Measurements from ENCODE around the gene TMEM132A.

Gene TMEM132A

GRCh38 chr11:60924110-60924905 is at the start of gene TMEM132A:
TMEM132A (plus strand) TSS chr11:60924460; CDS start chr11:60924634, 174 bp downstream.
- DNase-seq = no peak

DNA sequence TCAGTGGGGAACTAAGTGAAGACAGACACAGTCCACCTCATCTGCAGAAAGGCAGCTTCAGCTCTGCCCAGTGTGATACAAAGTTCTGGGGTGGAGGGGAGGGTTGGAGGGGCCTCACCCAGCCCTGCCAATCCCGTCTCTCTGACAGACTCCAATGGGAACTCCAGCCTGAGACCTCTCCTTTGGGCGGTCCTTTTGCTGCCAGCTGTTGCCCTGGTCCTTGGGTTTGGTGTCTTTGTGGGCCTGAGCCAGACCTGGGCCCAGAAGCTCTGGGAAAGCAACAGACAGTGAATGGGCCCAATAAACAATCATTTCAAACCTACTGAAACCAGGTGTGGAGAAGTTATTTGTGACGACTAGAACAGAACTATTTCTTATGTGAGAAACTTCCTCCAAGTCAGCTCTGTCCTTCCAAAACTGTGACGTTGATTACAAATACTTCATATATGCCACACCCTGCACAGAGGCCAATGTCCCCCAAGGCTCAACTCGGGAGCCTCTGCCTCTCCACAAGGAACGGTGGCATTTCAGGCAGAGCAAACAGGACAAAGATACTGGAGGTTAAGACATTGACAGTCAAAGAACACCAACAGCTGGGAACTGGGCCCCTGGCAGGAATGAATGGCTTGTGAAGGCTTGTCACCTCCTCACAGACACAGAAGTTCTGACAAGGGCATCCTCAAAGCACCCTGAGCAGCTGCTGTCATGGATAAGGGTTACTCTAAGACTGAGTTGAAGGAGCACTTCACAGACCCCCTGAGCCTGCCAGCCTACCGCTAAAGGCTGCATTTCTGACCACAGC is 48.7 kb upstream of the TMEM132A start:
- DNase-seq = no peak

DNA sequence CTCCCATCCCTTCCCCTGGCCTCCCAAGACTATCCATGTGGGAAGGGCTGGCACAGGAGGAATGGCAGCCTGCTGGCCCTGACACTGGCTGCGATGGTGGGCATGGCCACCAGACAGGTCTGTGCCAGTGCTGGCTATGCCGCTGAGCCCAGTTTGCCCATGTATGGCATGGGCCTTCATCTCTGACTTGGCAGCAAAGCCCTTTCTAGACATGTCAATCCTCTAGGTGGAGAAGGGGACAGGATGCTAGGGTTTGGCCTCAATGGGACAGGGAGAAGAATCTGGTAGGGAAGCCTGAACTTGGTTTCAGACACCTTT is 48.1 kb upstream of the TMEM132A start:
- DNase-seq = no peak

DNA sequence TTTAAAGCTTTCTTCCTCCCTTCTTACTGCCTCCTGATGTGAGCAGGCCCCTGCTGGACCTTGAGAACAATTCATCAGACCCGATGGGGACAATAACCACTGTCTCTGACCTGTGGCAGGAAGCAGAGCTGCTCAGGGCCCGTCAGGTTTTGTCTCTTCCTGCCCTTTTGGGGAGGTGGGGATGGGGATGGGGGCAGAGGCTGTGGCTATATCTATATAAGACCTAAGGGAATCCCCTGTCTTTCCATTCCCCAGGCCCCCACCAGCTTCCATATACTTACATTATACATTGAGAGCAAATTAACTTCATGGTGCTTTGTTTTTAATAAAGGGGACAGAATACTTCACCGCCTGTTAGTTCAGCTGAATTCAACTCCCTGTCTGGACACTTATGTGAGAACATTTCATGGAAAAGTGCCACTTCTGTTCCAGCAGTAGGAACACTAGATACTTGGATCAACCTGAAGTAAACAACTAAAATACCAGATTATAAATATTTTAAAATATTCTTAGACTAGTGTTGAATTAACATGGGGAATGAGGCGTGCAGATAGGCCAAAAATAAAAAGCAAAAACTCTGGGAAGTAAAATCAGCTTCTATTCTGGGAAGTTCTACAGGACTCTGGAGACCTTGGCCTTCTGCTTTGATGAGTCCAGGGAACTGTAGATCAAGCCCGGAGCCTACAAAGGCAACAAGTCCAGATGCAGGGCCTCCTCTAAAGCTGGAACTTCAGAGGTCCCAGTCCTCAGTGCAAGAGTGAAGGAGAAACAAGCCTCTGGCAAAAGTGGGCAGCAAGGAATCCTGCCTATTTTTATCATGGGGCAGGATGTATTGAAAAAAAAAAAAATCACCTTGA is 45.8 kb upstream of the TMEM132A start:
- no peak for DNase-seq

DNA sequence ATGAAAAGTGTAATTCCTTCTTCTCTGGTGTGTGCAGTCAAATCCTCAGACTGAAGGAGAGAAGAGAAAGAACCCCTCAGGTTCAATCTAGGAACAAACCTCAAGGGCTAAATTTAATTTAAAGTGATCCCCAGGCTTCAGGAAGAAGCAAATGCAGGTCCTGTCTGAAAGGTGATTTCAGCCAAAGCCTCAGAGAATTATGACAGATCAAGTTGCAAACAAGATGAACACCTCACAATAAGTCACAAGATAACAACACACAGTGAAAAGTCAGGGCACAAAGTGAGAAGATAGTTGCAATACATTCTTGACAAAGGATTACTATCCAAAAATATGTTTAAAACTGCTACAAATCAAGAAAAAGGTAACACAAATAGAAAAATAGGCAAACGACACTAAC is 45.2 kb upstream of the TMEM132A start:
- no peak for DNase-seq

GRCh38 chr11:60879971-60880588 is 44.2 kb upstream of the TMEM132A start:
- DNase-seq = no peak

DNA sequence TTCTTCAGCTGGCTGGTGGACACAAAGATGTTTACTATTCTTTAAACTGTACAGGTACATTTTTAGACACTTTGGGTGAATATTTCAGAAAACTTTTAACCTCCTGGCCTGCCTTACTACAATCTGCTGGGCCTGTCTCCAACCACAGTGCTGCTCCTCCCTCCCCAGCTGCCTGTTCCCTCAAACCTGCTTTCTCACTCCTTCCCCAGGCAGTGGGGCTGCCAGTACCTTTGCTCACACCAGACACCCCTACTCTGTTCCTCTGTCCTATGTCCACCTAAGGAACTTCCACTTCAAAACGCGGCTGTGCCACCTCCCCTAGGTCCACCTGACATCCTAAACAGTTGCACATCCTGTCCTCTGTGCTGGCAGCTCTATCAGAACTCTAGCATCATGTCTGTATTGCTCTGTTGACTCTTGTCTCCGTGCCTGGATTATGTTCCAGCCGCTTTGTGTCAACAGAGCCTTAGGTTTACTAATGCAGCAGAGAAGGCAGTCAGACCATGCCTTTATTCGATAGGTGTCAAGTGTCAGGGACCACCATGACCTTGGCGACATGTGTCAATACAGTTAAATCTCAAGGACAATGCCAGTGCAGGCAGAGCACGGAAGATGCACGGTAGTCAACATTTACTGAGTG is 43.5 kb upstream of the TMEM132A start:
- no peak for DNase-seq

DNA sequence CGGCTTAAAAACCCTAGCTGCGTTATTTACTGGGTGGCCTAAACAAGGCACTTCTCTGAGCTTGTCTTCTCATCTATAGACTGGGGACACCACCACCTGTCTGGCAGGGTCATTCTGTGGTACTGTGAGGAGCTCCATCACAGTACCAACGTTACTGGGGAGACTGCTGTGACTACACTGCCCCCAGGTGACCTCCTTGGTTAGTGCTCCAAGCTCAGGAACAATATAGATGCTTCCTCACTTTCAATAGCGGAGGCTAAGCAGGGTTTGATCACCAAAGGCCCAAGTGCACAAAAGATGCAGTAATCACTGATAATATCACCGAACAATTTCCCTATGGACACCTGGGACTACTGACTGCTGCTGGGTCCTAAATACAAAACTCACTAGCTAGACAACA is 36.7 kb upstream of the TMEM132A start:
- DNase-seq = no peak

DNA sequence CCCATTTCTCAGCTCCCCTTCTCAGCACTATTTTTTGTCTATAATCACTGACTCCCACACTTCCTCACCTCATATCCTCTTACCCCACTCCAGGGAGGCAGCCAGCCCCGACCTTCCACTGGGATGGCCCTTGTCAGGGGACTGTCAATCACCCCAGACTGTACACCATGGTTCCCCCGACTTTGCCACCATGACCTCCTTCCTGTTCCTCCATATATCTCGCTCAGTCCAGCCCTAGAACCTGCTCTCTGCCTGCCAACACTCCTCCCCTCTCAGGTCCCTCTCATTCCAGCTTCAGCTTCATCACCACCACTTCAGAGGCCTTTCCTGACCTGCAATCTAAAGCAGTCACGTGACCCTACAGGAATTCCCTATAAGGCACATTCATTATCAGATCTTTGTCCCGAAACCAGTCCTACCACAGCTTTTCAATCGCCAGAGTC is 34.4 kb upstream of the TMEM132A start:
- no peak for DNase-seq

GRCh38 chr11:60890696-60891095 is 33.6 kb upstream of the TMEM132A start:
- DNase-seq = no peak

GRCh38 chr11:60891103-60891741 is 33.0 kb upstream of the TMEM132A start:
- DNase-seq = no peak

DNA sequence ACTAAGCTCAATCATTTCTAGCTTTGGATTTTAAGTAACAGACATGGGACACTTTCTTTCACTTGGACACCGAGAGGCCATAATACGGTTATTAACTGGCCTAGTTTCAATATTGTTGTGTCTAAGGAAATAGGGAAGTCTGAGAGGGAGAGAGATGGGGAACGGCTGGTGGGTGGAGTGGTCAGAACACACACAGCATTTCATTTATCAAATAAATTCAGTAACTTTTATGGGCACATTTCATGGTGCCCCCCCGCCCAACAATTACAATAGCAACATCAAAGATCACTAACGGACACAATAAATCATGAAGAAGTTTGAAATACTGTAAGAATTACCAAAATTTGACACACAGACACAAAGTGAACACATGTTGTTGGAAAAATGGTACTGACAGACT is 28.6 kb upstream of the TMEM132A start:
- DNase-seq = no peak

DNA sequence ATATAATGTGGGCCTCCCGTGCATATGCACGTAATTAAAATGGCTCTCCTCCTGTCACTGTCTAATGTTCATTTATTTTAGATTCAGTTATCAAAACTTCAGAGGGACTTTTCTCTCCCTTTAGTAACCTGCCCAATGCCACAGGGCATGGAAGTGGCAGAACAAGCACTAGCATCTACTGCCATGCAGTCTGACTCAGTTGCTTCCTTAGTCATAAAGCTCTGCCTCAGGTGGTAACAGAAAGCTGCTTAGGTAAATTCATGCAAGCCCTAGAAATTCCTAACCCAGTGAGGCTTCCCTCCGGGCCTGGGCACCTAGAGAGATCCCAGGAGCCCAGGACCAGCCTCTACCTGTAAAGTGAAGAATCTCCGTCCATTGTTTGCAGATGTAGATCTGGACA is 26.8 kb upstream of the TMEM132A start:
- DNase-seq = no peak

DNA sequence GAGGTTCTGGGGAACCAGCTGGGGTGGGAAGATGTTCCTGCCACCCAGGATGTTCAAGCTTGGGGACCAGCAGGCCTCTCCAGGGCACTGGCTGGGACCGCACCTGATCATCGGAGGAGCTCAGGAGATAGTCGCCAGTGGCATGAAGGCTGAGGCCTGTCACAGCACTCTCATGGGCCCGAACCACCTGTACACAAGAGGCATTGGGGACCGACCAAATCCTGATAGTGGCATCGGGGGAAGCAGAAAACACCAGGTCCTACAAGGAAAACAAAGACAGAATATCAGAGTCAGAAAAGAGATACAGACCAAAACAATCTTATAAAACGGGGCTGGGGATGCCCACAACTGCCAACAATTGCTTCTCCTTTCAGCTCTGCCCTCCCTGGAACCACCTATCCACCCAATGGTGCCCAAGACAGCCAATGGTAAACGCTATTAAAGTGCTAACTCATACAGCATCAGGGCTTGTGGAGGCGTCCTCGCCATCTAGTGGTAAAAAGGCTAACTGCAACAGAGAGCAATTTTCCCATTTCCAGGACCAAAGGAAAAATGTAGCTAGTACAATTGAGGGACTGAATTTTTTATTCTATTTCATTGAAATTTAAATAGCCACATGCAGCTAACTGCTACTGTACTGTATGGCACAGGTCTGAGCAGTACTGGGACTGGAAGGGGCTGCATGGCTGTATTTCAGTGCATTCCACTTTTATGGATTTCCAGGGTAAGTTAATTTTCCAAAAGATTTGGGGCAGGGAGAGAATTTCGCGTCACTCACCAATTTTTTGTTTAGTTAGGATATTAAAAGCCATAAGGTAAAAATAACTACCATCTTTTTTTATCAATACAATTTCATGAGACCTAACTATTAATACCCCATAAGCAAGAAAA is 25.0 kb upstream of the TMEM132A start:
- DNase-seq = no peak

- no peak for DNase-seq
Observed at GRCh38 chr11:60899977-60900376, 24.3 kb upstream of the TMEM132A start.

DNA sequence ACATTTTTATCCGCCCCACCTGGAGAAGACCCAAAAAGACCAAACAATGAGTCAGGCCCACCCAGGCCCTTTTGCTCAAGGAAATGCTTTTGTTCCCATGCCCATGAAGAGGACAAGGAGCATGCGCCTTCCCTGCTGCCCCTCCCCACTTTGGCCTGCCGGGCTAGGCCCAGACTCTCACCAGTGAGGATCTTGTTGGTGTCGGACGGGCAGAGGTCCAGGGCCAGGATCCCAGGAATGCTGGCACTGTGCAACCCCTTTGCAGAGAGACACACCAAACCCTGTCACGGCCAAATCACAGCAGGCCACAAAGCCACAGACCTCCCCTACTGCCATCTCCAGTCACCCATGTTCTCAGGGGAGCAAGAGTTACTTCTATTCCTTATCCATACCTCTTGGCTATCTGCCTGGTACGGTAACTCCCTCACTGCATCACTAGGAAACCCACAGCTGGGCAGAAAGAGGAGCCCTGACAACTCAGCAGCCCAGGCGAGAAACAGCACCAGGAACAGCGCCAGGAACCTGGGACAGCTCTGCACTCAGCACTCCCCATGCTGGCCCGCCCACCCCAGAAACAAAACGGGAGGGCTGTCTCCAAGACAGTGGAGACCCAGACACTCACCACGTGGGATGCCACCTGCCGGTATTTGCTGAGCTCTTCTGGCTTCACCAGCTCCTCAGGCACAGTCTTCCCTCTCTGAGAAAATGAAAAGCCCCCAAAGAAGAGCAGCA is 23.4 kb upstream of the TMEM132A start:
- no peak for DNase-seq

- no peak for DNase-seq
Observed at GRCh38 chr11:60902625-60903024, 21.6 kb upstream of the TMEM132A start.

DNA sequence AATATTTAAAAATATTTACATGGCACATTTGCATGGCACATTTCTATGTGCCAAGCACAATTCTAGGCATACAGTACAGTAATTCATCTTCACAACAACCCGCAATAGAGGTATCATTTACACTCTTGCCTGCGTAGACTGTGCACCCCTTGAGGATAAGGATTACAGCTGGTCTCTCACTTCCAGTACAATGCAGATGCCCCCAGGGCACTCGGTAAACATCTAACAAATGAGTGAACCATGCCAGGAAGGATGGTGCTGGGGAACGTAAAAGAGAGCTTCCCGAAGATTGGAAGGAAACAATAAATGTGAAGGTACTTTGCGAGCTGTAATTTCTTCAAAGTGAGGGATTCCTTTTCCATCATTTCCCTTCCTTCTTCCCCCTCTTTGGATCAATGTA is 19.2 kb upstream of the TMEM132A start:
- DNase-seq = no peak

DNA sequence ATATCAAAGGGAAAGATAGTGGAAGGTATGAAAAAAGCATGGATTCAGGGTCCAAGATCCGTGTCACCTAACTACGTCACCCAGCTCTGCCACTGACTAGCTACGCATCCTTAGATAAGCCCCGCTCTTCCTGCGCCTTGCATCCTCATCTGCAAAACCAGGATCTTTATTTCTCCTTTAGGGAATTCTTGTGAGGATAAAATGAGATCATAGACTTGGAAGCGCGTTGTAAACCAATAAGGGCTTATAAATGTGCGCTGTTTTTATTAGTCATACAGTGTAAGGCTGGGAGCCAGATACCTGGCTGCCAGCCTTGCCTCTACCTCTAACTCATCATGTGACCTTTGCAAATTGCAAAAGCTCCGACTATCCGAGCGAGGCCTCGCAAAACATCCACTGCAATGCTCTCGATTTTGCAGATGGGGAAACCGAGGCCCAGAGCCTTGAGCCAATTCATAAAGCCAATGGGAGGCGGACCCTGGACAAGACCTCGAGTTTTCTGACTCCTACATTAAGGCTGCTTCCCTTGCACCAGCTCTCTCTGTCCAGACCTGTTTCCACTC is 18.6 kb upstream of the TMEM132A start:
- no peak for DNase-seq

Data from stimulated activated naive CD4-positive, alpha-beta T cell treated with Interleukin-2 at 50 U/mL for 16 hours (primary cell).